ENCODE results near the gene NGFR. TPM values are rescaled to one million over a fixed set of nuclear protein-coding genes. Genes with fewer than 3 reads are reported as not detected.
A peak's percentile ranks its signal among the peaks of the same experiment; 100 is the strongest.

Gene NGFR
- total RNA-seq, 1 donor from 2014 or later = 0.53 TPM

DNA sequence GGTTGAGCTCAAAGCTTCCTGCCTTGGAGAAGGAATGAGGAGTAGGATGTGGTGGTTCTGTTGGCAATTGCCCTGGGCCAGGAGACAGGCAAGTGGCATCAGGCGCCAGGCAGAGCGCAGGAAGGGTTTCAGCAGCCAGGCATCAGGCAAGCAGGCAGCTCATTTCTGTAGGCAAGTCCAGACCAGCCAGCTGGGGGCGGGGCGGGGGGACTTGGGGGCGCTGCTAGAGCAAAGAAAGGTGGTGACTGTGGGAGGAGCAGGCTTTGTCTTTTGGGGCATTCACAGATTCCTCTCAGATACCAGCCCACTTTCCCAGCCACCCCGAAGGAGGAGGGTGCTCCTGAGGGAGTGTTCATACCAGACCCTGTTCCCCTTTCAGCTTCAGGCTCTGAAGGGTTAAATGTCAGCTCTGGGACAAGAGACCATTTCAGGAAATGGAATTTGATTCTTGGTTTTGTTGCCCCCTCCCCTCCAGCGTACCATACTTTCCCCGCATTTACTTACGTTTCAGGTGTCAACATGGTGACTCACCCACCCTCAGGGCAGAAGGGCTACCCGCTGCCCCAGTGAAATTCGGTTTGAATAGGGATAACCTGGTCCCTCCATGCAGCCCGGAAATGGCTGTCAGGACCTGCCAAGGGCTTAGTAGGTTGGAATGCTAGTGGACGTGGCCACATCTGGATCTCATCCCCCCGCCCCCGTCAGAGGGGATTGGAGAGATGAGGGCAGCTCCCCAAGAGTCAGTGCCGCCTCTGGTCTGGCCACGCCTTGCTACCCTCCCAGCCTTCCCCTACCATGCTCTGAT is 13.2 kb downstream of the NGFR start:
- no peaks in the 10 kb centered on the region for H3K27me3 ChIP-seq (ENCODE audit: control insufficient read depth, insufficient read depth, low read length)
- TF ChIP-seq, protein P1, sequence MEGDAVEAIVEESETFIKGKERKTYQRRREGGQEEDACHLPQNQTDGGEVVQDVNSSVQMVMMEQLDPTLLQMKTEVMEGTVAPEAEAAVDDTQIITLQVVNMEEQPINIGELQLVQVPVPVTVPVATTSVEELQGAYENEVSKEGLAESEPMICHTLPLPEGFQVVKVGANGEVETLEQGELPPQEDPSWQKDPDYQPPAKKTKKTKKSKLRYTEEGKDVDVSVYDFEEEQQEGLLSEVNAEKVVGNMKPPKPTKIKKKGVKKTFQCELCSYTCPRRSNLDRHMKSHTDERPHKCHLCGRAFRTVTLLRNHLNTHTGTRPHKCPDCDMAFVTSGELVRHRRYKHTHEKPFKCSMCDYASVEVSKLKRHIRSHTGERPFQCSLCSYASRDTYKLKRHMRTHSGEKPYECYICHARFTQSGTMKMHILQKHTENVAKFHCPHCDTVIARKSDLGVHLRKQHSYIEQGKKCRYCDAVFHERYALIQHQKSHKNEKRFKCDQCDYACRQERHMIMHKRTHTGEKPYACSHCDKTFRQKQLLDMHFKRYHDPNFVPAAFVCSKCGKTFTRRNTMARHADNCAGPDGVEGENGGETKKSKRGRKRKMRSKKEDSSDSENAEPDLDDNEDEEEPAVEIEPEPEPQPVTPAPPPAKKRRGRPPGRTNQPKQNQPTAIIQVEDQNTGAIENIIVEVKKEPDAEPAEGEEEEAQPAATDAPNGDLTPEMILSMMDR (IDR thresholded peaks at IDR 0.05; ENCODE audit: insufficient read depth, low read length, severe bottlenecking) = no peak
- peak; percentile 76 for FAIRE-seq

DNA sequence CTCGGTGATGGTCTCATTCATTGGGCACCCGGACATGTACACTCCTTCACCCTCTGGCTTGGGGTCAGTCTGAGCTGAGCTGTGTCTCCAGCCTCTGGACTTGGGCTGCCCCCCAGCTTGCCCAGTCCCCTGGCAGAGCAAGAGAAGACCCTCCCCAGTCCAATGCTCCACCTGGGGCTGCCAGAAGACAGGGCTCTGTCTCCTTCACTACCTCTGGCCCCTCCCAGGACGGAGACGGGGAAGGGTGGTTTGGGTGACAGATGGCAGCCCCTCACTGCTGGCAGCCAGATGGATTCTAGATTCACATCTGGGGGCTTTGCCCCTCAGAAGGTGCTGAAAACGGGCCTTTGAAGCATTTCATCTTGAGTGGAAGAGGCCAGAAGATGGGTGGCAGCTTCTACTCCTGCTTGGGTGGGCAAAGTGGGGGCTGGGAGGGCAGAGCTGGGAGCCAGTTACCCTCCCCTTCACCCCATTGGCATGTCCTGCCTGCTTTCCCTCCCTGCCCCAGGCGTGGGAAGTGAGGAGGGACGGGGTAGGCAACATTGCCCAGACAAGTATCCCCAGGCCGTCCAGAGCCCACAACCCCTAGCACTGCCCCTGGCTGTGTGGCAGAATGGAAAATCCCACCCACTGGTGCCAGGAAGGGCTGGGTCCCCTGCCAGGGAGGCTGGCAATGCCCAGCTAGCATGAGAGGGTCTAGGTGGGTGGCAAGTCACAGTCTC is 13.9 kb downstream of the NGFR start:
- H3K36me3 ChIP-seq (ENCODE audit: control insufficient read depth, insufficient read depth, low read length) = no peaks in the 10 kb centered on the region
- no peak for FAIRE-seq
- H3K4me3 ChIP-seq (ENCODE audit: low read depth, low read length) = no peak overlapping the region
- H3K27me3 ChIP-seq (ENCODE audit: control insufficient read depth, insufficient read depth, low read length) = no peaks in the 10 kb centered on the region
- peak; percentile 37 for DNase-seq (ENCODE audit: low read depth)
- TF ChIP-seq, protein P1 (IDR thresholded peaks at IDR 0.05; ENCODE audit: insufficient read depth, low read length, severe bottlenecking) = no peak

More for the DNA sequence above, 13.2 kb downstream of the NGFR start:
- H3K36me3 ChIP-seq (ENCODE audit: control insufficient read depth, insufficient read depth, low read length) = no peaks in the 10 kb centered on the region
- peak; percentile 96 for DNase-seq (ENCODE audit: low read depth)
- no peak overlapping the region for H3K4me3 ChIP-seq (ENCODE audit: low read depth, low read length)

DNA sequence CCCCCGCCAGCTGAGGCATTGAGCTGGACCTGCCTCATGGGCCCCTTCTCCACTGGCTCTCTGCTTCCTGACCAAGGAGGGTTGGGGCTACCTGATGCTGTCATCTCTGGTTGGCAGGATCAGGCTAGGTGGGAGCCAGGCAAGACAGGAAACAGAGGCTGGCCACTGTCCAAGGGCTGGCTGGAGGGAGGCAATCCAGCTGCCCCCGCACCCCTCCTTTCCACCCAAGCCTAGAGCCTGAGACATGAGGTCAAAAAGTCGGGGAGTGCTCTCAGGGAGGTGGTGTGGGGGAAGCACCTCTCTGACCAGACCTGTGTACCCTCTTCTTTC is 14.5 kb downstream of the NGFR start:
- no peak overlapping the region for H3K4me3 ChIP-seq (ENCODE audit: low read depth, low read length)
- DNase-seq (ENCODE audit: low read depth) = peak; percentile 45
- H3K27me3 ChIP-seq (ENCODE audit: control insufficient read depth, insufficient read depth, low read length) = no peaks in the 10 kb centered on the region
- no peak for FAIRE-seq
- no peaks in the 10 kb centered on the region for H3K36me3 ChIP-seq (ENCODE audit: control insufficient read depth, insufficient read depth, low read length)
- TF ChIP-seq, protein P1 (IDR thresholded peaks at IDR 0.05; ENCODE audit: insufficient read depth, low read length, severe bottlenecking) = no peak

DNA sequence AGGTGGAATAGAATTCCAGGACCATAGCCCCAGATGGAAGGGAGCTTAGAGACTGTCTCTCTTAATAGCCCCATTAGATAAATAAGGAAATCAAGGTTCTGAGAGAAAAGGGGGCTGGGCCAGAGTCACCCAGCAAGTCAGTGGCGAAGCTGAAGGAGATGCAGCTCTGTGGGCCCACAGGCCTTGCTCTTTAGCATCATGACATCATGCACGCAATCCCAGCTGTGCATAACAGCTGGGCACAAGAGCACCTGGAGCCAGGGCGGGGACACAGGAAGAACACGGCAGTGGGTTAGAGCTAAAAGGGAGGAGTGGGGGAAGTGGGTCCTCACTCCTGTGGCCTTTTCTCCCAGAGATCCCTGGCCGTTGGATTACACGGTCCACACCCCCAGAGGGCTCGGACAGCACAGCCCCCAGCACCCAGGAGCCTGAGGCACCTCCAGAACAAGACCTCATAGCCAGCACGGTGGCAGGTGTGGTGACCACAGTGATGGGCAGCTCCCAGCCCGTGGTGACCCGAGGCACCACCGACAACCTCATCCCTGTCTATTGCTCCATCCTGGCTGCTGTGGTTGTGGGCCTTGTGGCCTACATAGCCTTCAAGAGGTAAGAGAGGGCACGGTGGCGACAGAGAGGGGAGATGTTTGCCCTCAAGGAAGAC is 15.1 kb downstream of the NGFR start:
- DNase-seq (ENCODE audit: low read depth) = no peak

DNA sequence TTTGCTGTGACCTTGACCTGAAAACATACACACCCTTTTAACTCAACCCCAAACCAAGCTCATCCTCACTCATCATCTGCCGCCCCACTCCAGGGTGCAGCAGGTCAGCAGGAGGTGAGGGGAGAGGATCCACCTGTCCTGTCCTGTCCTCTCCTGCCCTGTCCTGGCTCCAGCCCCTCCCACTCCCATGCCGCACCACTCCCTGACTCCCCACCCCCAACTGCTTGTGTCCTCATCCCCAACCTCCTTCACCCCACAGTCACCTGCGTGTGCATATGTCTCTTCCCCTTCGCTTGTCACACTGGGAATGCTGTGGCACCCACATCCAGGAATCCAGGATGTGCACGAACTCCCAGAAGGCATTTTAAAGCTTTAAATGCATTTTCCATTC is 15.6 kb downstream of the NGFR start:
- Histone ChIP-seq H3K4me3 (ENCODE audit: low read depth, low read length) (no peak overlapping the region), H3K27me3 (ENCODE audit: control insufficient read depth, insufficient read depth, low read length) (no peaks in the 10 kb centered on the region), H3K36me3 (ENCODE audit: control insufficient read depth, insufficient read depth, low read length) (no peaks in the 10 kb centered on the region)
- TF ChIP-seq, protein P1 (IDR thresholded peaks at IDR 0.05; ENCODE audit: insufficient read depth, low read length, severe bottlenecking) = no peak
- DNase-seq (ENCODE audit: low read depth) = no peak
- FAIRE-seq = peak; percentile 28

More for the DNA sequence above, 15.1 kb downstream of the NGFR start:
- TF ChIP-seq, protein P1 (IDR thresholded peaks at IDR 0.05; ENCODE audit: insufficient read depth, low read length, severe bottlenecking) = no peak
- no peak for FAIRE-seq
- Histone ChIP-seq H3K27me3 (ENCODE audit: control insufficient read depth, insufficient read depth, low read length) (no peaks in the 10 kb centered on the region), H3K36me3 (ENCODE audit: control insufficient read depth, insufficient read depth, low read length) (no peaks in the 10 kb centered on the region), H3K4me3 (ENCODE audit: low read depth, low read length) (no peak overlapping the region)

Data from bronchial epithelial cell (primary cell).